Cardiac ventricle fibroblast (primary cell): ENCODE results near the gene ACOT9. TPM values are rescaled to one million over a fixed set of nuclear protein-coding genes. Genes with fewer than 3 reads are reported as not detected.

Source experiments
- total RNA-seq: library from RNA; depleted of rRNA; stranded (reverse); fragments of >200 nt; gene quantifications from 2 replicates; pipeline ENCODE4 v1.2.3, GENCODE V29; 2015

ACOT9 gene, protein sequence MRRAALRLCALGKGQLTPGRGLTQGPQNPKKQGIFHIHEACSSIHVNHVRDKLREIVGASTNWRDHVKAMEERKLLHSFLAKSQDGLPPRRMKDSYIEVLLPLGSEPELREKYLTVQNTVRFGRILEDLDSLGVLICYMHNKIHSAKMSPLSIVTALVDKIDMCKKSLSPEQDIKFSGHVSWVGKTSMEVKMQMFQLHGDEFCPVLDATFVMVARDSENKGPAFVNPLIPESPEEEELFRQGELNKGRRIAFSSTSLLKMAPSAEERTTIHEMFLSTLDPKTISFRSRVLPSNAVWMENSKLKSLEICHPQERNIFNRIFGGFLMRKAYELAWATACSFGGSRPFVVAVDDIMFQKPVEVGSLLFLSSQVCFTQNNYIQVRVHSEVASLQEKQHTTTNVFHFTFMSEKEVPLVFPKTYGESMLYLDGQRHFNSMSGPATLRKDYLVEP
- 19.7 and 32.1 TPM in 2 replicates for total RNA-seq

DNA sequence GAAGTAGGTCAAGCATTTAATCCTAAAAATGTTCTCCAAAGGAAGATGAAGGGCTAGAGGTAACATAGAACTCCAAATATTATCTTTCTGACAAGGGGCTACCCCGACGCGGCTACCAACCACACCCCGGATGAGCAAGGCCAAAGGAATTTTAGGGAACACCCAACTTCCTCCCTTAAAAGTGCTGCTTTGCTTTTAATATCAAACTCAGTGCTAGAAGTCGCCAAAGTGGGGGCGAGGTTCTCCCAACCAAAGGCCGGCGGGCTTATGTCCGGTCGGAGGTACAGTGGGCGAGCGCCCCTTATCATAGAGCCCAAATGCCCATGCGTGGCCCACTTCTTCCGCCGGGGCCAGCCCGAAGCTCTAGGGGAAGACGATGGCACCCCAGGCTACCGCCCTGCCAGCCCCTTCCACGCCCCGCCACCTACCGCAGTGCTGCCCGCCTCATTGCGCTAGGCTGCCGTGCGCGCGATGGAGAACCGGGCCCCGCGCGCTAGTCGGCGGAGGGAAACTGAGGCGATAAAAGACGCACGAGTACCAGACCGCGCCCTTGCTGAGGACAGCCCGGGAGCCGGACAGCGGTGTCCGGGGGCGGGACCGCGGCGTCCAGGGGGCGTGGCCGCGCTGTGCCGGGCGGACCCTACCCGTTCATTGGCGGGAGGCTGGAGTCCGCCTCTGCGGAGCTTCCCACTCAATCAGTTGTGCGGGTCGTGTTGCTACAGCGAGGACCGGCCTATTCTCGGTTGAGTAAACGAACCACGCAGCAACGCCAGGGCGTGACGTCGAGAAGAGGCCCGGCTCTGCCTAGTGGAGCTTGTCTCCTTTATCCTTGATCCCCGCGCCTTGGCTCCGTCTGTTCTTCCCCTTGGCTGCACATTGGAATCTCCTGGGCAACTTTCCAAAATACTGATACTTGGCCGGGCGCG is at the start of gene ACOT9:
TSS of gene ACOT9 (minus strand) at position 580 of the 926 bp plus-strand sequence. CDS start at position 448, 132 bp downstream.

DNA sequence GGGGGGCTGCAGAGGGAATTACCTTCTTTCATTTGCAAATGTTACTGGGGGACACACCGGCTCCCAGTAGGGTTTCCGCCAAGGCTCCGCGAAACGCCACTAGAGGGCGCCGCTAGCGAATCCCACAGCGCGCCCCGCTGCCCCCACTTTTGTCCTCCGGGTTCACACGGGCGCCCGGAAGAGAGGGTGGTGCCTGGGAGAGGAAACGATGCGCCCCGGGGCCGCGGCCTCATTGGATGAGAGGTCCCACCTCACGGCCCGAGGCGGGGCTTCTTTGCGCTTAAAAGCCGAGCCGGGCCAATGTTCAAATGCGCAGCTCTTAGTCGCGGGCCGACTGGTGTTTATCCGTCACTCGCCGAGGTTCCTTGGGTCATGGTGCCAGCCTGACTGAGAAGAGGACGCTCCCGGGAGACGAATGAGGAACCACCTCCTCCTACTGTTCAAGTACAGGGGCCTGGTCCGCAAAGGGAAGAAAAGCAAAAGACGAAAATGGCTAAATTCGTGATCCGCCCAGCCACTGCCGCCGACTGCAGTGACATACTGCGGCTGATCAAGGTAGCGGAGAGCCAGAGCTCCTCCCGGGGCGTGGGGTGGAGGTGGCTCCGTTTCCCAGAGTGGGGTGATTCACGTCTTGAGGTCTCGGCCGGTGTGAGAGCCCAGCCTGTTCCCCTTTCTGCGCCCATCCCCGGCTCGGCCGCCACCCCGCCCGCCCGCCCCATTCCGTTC is 40.0 kb upstream of the ACOT9 start, which contains the start of gene SAT1:
TSS of gene SAT1 (plus strand) at position 311 of the 726 bp plus-strand sequence. CDS start at position 490, 179 bp downstream.

DNA sequence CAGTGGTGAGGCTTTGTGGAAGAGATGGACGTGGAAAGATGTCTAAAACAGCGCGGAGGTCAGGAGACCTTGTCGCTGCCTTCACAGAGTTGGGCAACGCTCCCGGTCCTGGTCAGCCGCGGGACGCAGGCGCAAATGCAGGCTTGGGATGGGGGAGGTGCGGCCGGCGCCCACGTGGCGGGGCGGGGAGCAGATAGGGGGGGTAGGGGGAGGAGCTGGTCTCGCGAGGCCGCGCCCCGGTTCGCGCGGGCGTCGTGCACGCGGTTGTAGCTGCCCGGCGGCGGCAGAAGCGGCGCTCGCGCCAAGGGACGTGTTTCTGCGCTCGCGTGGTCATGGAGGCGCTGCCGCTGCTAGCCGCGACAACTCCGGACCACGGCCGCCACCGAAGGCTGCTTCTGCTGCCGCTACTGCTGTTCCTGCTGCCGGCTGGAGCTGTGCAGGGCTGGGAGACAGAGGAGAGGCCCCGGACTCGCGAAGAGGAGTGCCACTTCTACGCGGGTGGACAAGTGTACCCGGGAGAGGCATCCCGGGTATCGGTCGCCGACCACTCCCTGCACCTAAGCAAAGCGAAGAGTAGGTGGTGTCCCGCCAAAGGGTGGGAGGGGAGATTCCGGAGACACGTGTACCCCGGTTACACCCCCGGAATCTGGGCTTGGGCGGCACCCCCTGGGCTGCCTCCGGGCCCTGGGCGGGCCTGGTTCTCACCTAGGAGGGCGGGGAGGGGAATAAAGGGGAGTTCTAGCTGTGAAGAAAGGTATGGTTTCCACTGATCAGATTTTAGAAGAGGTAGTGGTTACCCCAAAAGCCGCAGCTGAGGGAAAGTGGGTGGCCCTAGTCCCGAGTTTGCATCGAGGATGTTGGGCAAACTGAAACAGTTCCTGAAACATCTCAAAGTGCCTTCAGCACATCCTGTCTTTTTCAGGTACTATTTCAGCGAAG is 75.6 kb downstream of the ACOT9 start, which contains the start of gene PRDX4:
TSS of gene PRDX4 (plus strand) at position 255 of the 939 bp plus-strand sequence. CDS start at position 333, 78 bp downstream.

Other genes starting within 250 kb of the ACOT9 start
- 422 and 457 TPM in 2 replicates for gene PRDX4, start 75.8 kb downstream of the ACOT9 start, total RNA-seq
- 496 and 522 TPM in 2 replicates for gene SAT1, start 39.9 kb upstream of the ACOT9 start, total RNA-seq
- gene APOO, start 164.7 kb upstream of the ACOT9 start, total RNA-seq = 8.4 and 8.5 TPM in 2 replicates
- not detected in 2 replicates for gene CXorf58, start 164.7 kb upstream of the ACOT9 start, total RNA-seq